CD14-positive monocyte (primary cell): ENCODE measurements around the gene ZNF407. TPM values are rescaled to one million over a fixed set of nuclear protein-coding genes. Genes with fewer than 3 reads are reported as not detected.

Source experiments
- DNase-seq, 3 donors: peaks; one replicate each; pipeline ENCODE4 v3.0.0-alpha.2; 2011 to 2022
- H2AFZ ChIP-seq: 2 replicates; pipeline ENCODE4 v1.6.0; 2012; ENCODE audit warnings: mild to moderate bottlenecking, low read depth, low read length, inconsistent platforms; ENCODE audit not compliant: insufficient read depth, poor library complexity, severe bottlenecking
- H3K27ac ChIP-seq, 2 donors: 1 replicate in 1 of 2; 2 replicates in 1 of 2; pipeline ENCODE4 v1.5.1; 2012 to 2013; ENCODE audit warnings: low read length in 2 of 2, control low read depth in 1 of 2, inconsistent platforms in 1 of 2, low read depth in 1 of 2, mild to moderate bottlenecking in 1 of 2
- H3K27me3 ChIP-seq, 2 donors: one replicate each; pipeline versions ENCODE4 v1.6.0 to v1.6.1; 2011 to 2013; ENCODE audit warnings: low read length in 2 of 2; ENCODE audit not compliant: control insufficient read depth in 2 of 2, insufficient read depth in 2 of 2
- H3K36me3 ChIP-seq, 2 donors: replicated peaks in 1 of 2; 1 replicate in 1 of 2; 2 replicates in 1 of 2; pipeline versions ENCODE4 v1.5.1 to v1.6.1; 2012 to 2013; ENCODE audit warnings: low read length in 2 of 2, control low read depth in 1 of 2, inconsistent platforms in 1 of 2, mild to moderate bottlenecking in 1 of 2; ENCODE audit not compliant: insufficient read depth in 2 of 2, control insufficient read depth in 1 of 2
- H3K4me1 ChIP-seq, 2 donors: 1 replicate in 1 of 2; 2 replicates in 1 of 2; pipeline versions ENCODE4 v1.5.1 to v1.6.1; 2012 to 2013; ENCODE audit warnings: low read length in 2 of 2, control low read depth in 1 of 2, inconsistent platforms in 1 of 2, mild to moderate bottlenecking in 1 of 2, moderate library complexity in 1 of 2; ENCODE audit not compliant: insufficient read depth in 2 of 2, control insufficient read depth in 1 of 2
- H3K4me2 ChIP-seq: replicated peaks from 2 replicates; pipeline ENCODE3; 2012; ENCODE audit warnings: low read length, moderate library complexity, mild to moderate bottlenecking; ENCODE audit not compliant: poor library complexity, severe bottlenecking; ENCODE audit errors: extremely low read depth
- H3K4me3 ChIP-seq, 3 experiments: fragments of 200-600 bp in 1 of 3; sonication (generic) in 1 of 3; replicated peaks in 1 of 3; 1 replicate in 2 of 3; 2 replicates in 1 of 3; pipeline ENCODE4 v1.5.1; 2011 to 2013; ENCODE audit warnings: low read length in 3 of 3, mild to moderate bottlenecking in 3 of 3, control low read depth in 2 of 3, low read depth in 2 of 3, inconsistent platforms in 1 of 3, moderate library complexity in 1 of 3
- H3K79me2 ChIP-seq: 2 replicates; pipeline ENCODE4 v1.6.0; 2012; ENCODE audit warnings: mild to moderate bottlenecking, control low read depth, inconsistent platforms, low read length, moderate library complexity; ENCODE audit not compliant: insufficient read depth
- H3K9ac ChIP-seq: 2 replicates; pipeline ENCODE4 v1.6.0; 2017; ENCODE audit warnings: low read length, mild to moderate bottlenecking; ENCODE audit not compliant: insufficient read depth, poor library complexity, severe bottlenecking
- H3K9me3 ChIP-seq, 2 donors: replicated peaks in 1 of 2; 1 replicate in 1 of 2; 2 replicates in 1 of 2; pipeline versions ENCODE4 v1.5.1 to v1.6.1; 2012 to 2013; ENCODE audit warnings: low read length in 2 of 2, control low read depth in 1 of 2; ENCODE audit not compliant: control insufficient read depth in 1 of 2, insufficient read depth in 1 of 2
- H4K20me1 ChIP-seq: 2 replicates; pipeline ENCODE4 v1.6.0; 2012; ENCODE audit warnings: mild to moderate bottlenecking, low read length, control low read depth, moderate library complexity; ENCODE audit not compliant: insufficient read depth
- H3K27ac Mint-ChIP-seq, 7 donors: one replicate each; pipeline ENCODE4 v1.8.0; 2020; ENCODE audit warnings: mild to moderate bottlenecking in 7 of 7, mixed read lengths in 7 of 7, moderate library complexity in 6 of 7, inconsistent platforms in 2 of 7
- H3K27me3 Mint-ChIP-seq, 3 donors: one replicate each; pipeline ENCODE4 v1.8.0; 2021 to 2022; ENCODE audit warnings: low read depth in 3 of 3, mild to moderate bottlenecking in 3 of 3, mixed read lengths in 3 of 3, moderate library complexity in 3 of 3, inconsistent platforms in 1 of 3
- H3K36me3 Mint-ChIP-seq, 2 donors: one replicate each; pipeline ENCODE4 v1.8.0; 2020; ENCODE audit warnings: mixed read lengths in 2 of 2, inconsistent platforms in 1 of 2, mild to moderate bottlenecking in 1 of 2
- H3K4me1 Mint-ChIP-seq: one replicate; pipeline ENCODE4 v1.8.0; 2020; ENCODE audit warnings: mild to moderate bottlenecking, mixed read lengths
- H3K4me3 Mint-ChIP-seq, 2 donors: one replicate each; pipeline ENCODE4 v1.8.0; 2020; ENCODE audit warnings: mild to moderate bottlenecking in 2 of 2, mixed read lengths in 2 of 2, moderate library complexity in 1 of 2
- H3K9me3 Mint-ChIP-seq, 7 donors: one replicate each; pipeline ENCODE4 v1.8.0; 2020 to 2022; ENCODE audit warnings: mixed read lengths in 7 of 7, mild to moderate bottlenecking in 6 of 7, moderate library complexity in 6 of 7, inconsistent platforms in 2 of 7
- CTCF ChIP-seq: fragments of 200-600 bp; IDR thresholded peaks from one replicate; pipeline ENCODE4 v1.8.0; 2022; ENCODE audit warnings: antibody characterized with exemption, mild to moderate bottlenecking
- WGBS: methylation state at CpG from one replicate; pipeline ENCODE4 v1.1.5; 2013; ENCODE audit warnings: missing lambda C conversion rate; ENCODE audit not compliant: insufficient coverage; 5-methylcytosine and 5-hydroxymethylcytosine counted together
- intact Hi-C, 2 donors: fragments of 100-400 bp; cut with micrococcal nuclease; formaldehyde crosslinking; loops; one replicate each; pipeline versions ENCODE4 v1.15.0 to v1.15.1; 2023
- polyA plus RNA-seq, 3 donors: library from polyadenylated mRNA; depleted of rRNA in 1 of 3; unstranded in 2 of 3; stranded (reverse) in 1 of 3; fragments of 300-500 nt in 2 of 3; fragments of >200 nt in 1 of 3; fragmentation: Illumina TruSeq in 2 of 3; gene quantifications; 1 replicate in 2 of 3; 2 replicates in 1 of 3; pipeline ENCODE4 v1.2.3, GENCODE V29; 2012 to 2021

ZNF407 gene
- polyA plus RNA-seq, 3 donors = 1.3 to 3.6 (median 1.6) TPM

- H3K27me3 ChIP-seq = no peaks in the 10 kb centered on the region
- H3K9me3 ChIP-seq = no peaks in the 10 kb centered on the region
- no peak for TF ChIP-seq CTCF
- no peaks in the 10 kb centered on the region for H3K4me1 Mint-ChIP-seq
- intact Hi-C loops = no loop called here
- no peak for DNase-seq
- peaks cover 0 to 7% (median 3%) of the 10 kb centered on the region in 7 donors for H3K9me3 Mint-ChIP-seq
- no peak overlapping the region for H2AFZ ChIP-seq
- no peak overlapping the region for H3K4me3 Mint-ChIP-seq
- H4K20me1 ChIP-seq = no peaks in the 10 kb centered on the region
- H3K36me3 Mint-ChIP-seq = peaks cover 7 to 12% of the 10 kb centered on the region in 2 donors
- no peaks in the 10 kb centered on the region for H3K4me1 ChIP-seq
- H3K4me2 ChIP-seq = no peak overlapping the region
- no peak overlapping the region for H3K27ac Mint-ChIP-seq
- no peak overlapping the region for H3K27ac ChIP-seq
- no peaks in the 10 kb centered on the region for H3K27me3 Mint-ChIP-seq
- WGBS = 100% methylated on average over 1 of the region's 3 CpGs
- H3K9ac ChIP-seq = no peak overlapping the region
- H3K36me3 ChIP-seq = no peaks in the 10 kb centered on the region
- no peaks in the 10 kb centered on the region for H3K79me2 ChIP-seq
- H3K4me3 ChIP-seq = no peak overlapping the region
These were observed 222.6 kb downstream of the ZNF407 start for GRCh38 chr18:74820160-74820780.

GRCh38 chr18:74825460-74825859 lies 227.8 kb downstream of the ZNF407 start:
- Histone ChIP-seq H2AFZ (no peak overlapping the region), H3K4me1 (no peaks in the 10 kb centered on the region), H3K27me3 (no peaks in the 10 kb centered on the region), H3K9ac (no peak overlapping the region), H3K4me3 (no peak overlapping the region), H3K79me2 (no peaks in the 10 kb centered on the region), H4K20me1 (no peaks in the 10 kb centered on the region), H3K36me3 (no peaks in the 10 kb centered on the region), H3K27ac (no peak overlapping the region), H3K9me3 (no peaks in the 10 kb centered on the region), H3K4me2 (no peak overlapping the region)
- H3K4me1 Mint-ChIP-seq = no peaks in the 10 kb centered on the region
- H3K27me3 Mint-ChIP-seq = no peaks in the 10 kb centered on the region
- no peak for DNase-seq
- TF ChIP-seq CTCF = no peak
- H3K9me3 Mint-ChIP-seq = peaks cover 0 to 7% (median 3%) of the 10 kb centered on the region in 7 donors
- H3K36me3 Mint-ChIP-seq = peaks cover 7 to 12% of the 10 kb centered on the region in 2 donors
- intact Hi-C loops = no loop called here
- WGBS = 89% methylated on average over 1 of the region's 1 CpG
- no peak overlapping the region for H3K4me3 Mint-ChIP-seq
- no peak overlapping the region for H3K27ac Mint-ChIP-seq
